Stimulated activated CD4-positive, alpha-beta T cell treated with anti-CD3 and anti-CD28 coated beads, Interleukin-15, amount 100 ng/mL, for 1 hour (primary cell): ENCODE data around the gene EDC4.
"Not testable (repeated sequence)": the region's sequence is repeated elsewhere in the genome, so short reads cannot be mapped to it uniquely, and the experiment has no call there.

Experiments
- DNase-seq, 2 donors: peaks; one replicate each; pipeline ENCODE4 v3.0.0-alpha.2; 2020; ENCODE audit warnings: low read depth in 1 of 2, low spot score in 1 of 2

The EDC4 gene

DNA sequence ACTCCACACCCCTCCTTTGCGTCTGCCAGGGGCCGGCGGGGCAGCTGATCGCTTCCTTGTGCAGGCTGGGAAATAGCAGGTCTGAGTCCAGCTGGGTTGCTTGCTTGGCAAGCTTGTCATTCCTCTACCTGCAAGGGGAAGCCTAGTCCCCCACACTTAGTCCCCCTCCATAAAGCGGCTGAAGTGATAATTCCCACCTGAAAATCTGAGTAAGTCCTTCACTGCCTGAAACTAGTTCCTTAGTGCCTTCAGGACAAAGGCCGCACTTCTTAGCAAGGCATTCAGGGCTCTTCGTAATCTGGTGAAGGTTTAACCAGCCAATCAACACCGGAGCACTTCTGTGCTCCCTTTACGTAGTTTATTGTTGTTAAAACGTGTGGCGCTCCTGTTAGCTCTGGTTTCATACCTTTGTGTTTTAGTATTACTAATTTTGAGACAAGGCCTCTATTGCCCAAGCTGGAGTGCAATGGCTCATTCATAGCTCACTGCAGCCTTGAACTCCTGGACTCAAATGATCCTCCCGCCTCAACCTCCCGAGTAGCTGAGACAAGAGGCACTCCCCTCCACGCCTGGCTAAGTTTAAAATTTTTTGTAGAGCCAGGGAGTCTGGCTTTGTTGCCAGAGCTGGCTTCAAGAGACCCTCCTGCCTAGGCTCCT is 21.0 kb downstream of the EDC4 start:
- no peak for DNase-seq

- no peak for DNase-seq
Measured at GRCh38 chr16:67897231-67897630, 24.4 kb downstream of the EDC4 start.

GRCh38 chr16:67901734-67902133 is 28.9 kb downstream of the EDC4 start:
- no peak for DNase-seq

- no peak for DNase-seq
Measured at GRCh38 chr16:67902831-67903230, 30.0 kb downstream of the EDC4 start.

GRCh38 chr16:67907397-67908180 is 34.7 kb downstream of the EDC4 start:
- DNase-seq = no peak

GRCh38 chr16:67909056-67909742 is 36.3 kb downstream of the EDC4 start:
- DNase-seq = no peak

- DNase-seq = no peak
Measured at GRCh38 chr16:67910158-67910557, 37.3 kb downstream of the EDC4 start.

DNA sequence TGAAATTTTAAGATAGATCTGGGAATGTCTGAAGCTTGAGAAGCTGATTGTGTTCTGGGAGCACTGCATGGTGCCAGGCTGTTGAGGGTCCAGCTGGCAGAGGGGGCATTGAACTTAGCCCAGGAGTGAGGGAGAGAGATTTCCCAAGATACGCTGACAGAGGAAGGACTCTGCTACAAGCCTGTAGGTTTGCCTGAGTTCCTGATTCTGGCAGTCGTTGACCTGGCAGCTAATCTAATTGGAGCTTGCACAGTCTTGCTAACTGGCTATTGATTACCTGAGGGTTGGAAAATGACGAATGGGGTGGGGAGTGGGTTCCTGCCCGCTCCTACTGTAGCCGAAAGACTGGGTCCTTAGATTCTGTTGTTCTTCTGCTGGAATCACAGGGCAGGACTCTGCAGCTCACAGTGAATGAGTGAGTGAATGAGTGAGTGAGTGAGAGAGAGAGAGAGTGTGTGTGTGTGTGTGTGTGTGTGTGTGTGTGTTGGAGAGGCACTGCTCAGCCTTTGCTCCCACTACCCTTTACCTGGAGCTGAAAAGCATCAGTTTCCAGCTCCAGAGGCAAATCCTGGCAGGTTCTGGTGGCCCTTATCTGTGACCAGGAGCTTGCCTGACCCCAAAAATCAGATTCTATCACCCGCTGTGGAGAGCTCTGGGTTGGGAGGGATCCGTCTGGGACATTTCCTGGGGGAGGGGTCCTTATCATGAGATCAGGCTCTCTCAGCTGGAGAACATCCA is 42.1 kb downstream of the EDC4 start:
- no peak for DNase-seq

DNA sequence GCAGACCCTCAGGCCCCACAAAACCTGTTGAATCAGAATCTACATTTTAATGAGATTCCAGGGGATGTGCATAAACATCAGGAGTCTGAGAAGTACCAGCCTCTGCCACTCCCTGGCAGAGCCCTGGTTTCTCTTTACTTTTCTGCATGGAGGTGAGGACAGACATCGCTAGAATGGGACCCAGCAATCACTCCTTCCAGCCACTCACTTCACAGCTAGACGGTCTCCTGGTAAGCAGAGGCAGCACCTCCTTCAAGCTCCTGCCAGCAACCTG is 42.6 kb downstream of the EDC4 start:
- DNase-seq = not testable (repeated sequence)

- DNase-seq = no peak
Measured at GRCh38 chr16:67915831-67916723, 43.2 kb downstream of the EDC4 start.

GRCh38 chr16:67917140-67917851 is 44.4 kb downstream of the EDC4 start:
- no peak for DNase-seq

DNA sequence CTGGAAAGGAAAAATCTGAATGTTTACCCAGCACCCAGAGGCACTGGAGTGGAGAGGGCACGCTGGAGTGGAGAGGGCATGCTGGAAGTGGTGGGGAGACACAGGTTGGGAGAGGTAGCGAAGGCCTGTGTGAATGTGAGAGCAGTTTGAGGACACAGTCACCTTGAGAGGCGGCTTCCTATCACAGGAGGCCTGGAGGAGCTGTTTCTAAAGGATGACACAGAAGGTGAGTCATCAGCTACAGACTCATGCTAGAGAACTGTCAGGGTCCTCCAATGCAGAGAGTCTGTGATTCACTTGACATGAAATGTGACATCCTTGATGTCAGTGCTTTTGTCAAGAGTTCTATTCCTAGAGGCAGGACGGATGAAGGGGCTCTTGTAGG is 45.0 kb downstream of the EDC4 start:
- no peak for DNase-seq

- no peak for DNase-seq
Measured at GRCh38 chr16:67919622-67920221, 46.9 kb downstream of the EDC4 start.

DNA sequence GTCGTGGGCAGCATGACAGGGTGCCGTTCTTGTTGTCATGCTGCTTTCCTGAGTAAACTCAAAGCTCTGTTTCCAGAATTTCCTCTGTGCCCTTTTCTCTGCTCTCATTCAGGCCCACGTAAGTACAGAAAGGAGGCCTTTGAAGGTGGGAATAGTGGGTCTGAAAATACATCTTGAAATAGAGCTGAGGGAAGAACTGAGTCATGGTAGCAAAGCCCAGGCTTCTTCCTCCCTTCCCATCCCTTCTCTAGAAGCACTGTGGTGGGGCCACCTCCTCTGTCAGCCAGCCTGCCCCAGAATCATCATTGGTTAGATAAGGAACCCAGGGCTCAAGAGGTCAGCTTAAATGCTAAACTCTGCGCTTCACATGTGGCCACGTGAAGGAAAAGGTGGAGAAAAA is 49.4 kb downstream of the EDC4 start:
- no peak for DNase-seq

GRCh38 chr16:67922740-67923139 is 49.9 kb downstream of the EDC4 start:
- DNase-seq = no peak

- no peak for DNase-seq
Measured at GRCh38 chr16:67923414-67924116, 50.7 kb downstream of the EDC4 start.

GRCh38 chr16:67924140-67924906 is 51.5 kb downstream of the EDC4 start:
- DNase-seq = no peak

GRCh38 chr16:67926181-67926750 is 53.4 kb downstream of the EDC4 start:
- DNase-seq = no peak
